ENCODE data around the gene SLC22A2.

DNA sequence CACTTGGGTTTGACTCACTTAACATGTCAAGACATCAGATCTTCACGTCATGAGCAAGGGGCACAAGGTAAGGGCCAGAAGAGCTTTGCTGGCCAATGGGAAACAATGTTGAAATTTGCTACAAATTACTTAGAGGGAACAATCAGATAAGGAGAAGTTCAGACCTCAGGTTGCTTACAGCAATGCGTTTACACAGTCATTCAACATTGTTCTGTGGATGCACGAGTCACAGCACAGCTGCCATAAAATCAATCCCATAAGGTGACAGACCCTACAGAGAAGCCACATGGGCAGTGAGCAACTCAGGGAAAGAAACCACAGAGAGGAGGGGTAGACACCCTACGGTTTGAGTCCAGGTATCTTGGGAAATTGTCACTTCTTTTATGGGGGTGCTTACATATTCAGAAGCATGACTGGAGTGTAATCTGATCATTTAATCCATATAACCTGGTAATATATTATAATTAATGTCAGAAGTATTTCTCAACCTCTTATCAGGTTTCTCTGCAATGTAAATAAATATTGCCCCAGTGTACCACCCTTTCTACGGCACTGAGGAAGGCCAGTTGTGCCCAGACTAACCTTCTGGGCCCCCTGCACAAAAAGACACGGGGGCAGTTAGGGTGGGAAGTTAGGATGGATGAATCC is 2.3 kb upstream of the SLC22A2 start:
- TF ChIP-seq EP300 (IDR thresholded peaks at IDR 0.05; ENCODE audit: low read depth) = no peak
- no peak for TF ChIP-seq CTCF (IDR thresholded peaks at IDR 0.05)
- no peak for TF ChIP-seq POLR2A (IDR thresholded peaks at IDR 0.05)
- TF ChIP-seq POLR2AphosphoS5 (IDR thresholded peaks at IDR 0.05) = no peak
